AG04449 (cell line): ENCODE measurements around the gene CCT8L2.
A peak's percentile ranks its signal among the peaks of the same experiment; 100 is the strongest.
"Not testable (repeated sequence)": the region's sequence is repeated elsewhere in the genome, so short reads cannot be mapped to it uniquely, and the experiment has no call there.

Experiments
- CTCF ChIA-PET: fragments of 350-600 bp; formaldehyde crosslinking; extraction: SDS; loops from one replicate; lab custom pipeline; 2021; ENCODE audit warnings: antibody characterized with exemption; lab: Yijun Ruan, JAX
- POLR2A ChIA-PET: fragments of 400-600, 350-600 bp; formaldehyde crosslinking; extraction: SDS; loops from one replicate; lab custom pipeline; 2020; ENCODE audit warnings: antibody characterized with exemption, inconsistent platforms; lab: Yijun Ruan, JAX
- DNase-seq: peaks from one replicate; pipeline ENCODE4 v3.0.0-alpha.2; 2010; ENCODE audit warnings: low read depth, low spot score
- H3K4me3 ChIP-seq: 2 replicates; pipeline ENCODE4 v1.5.1; 2011; ENCODE audit warnings: low read depth, mild to moderate bottlenecking, control low read depth, low read length
- CTCF ChIP-seq: IDR thresholded peaks from one replicate; pipeline ENCODE4 v1.5.1; 2011; ENCODE audit warnings: mild to moderate bottlenecking, moderate library complexity, low read length, control low read depth, inconsistent platforms; ENCODE audit not compliant: insufficient read depth; ENCODE audit errors: missing control alignments

CCT8L2 gene

GRCh38 chr22:16608931-16609330, 16.3 kb upstream of the CCT8L2 start:
- no peak for DNase-seq
- CTCF ChIA-PET, result no interaction called here
- POLR2A ChIA-PET, result no interaction called here
- TF ChIP-seq CTCF, result no peak
- peak overlapping the region; percentile 8; the same call in 1 of the 2 replicates for H3K4me3 ChIP-seq

GRCh38 chr22:16604257-16604998, 11.8 kb upstream of the CCT8L2 start:
- CTCF ChIA-PET, POLR2A ChIA-PET, H3K4me3 ChIP-seq, DNase-seq: not testable (repeated sequence)

GRCh38 chr22:16603770-16604242, 11.2 kb upstream of the CCT8L2 start:
- POLR2A ChIA-PET, CTCF ChIA-PET, DNase-seq, H3K4me3 ChIP-seq: not testable (repeated sequence)

- POLR2A ChIA-PET, result no interaction called here
- CTCF ChIA-PET, result no interaction called here
- DNase-seq, result no peak
- TF ChIP-seq CTCF, result no peak
- H3K4me3 ChIP-seq, result no peak overlapping the region
Measured at GRCh38 chr22:16603448-16603768, 10.8 kb upstream of the CCT8L2 start.

GRCh38 chr22:16602728-16603447, 10.3 kb upstream of the CCT8L2 start:
- POLR2A ChIA-PET, DNase-seq, CTCF ChIA-PET: not testable (repeated sequence)
- H3K4me3 ChIP-seq, result peak overlapping the region; percentile 18

GRCh38 chr22:16602224-16602727, 9.7 kb upstream of the CCT8L2 start:
- POLR2A ChIA-PET, DNase-seq, CTCF ChIA-PET: not testable (repeated sequence)
- H3K4me3 ChIP-seq, result peak overlapping the region; percentile 38

GRCh38 chr22:16601437-16602223, 9.0 kb upstream of the CCT8L2 start:
- DNase-seq, result no peak
- TF ChIP-seq CTCF, result no peak
- CTCF ChIA-PET, result no interaction called here
- H3K4me3 ChIP-seq, result peak overlapping the region; percentile 38
- POLR2A ChIA-PET, result no interaction called here

- peak overlapping the region; percentile 3; the same call in 1 of the 2 replicates for H3K4me3 ChIP-seq
- POLR2A ChIA-PET, CTCF ChIA-PET, DNase-seq: not testable (repeated sequence)
Measured at GRCh38 chr22:16600644-16601436, 8.2 kb upstream of the CCT8L2 start.

- DNase-seq, POLR2A ChIA-PET, H3K4me3 ChIP-seq, CTCF ChIA-PET: not testable (repeated sequence)
Measured at GRCh38 chr22:16599648-16600047, 7.0 kb upstream of the CCT8L2 start.

- H3K4me3 ChIP-seq, POLR2A ChIA-PET, CTCF ChIA-PET, DNase-seq: not testable (repeated sequence)
Measured at GRCh38 chr22:16595251-16595650, 2.6 kb upstream of the CCT8L2 start.
